ENCODE measurements around the gene PIK3AP1. TPM values are rescaled to one million over a fixed set of nuclear protein-coding genes. Genes with fewer than 3 reads are reported as not detected.
A peak's percentile ranks its signal among the peaks of the same experiment; 100 is the strongest.

The PIK3AP1 gene
- total RNA-seq (2014; rRNA removed; shearing (Covaris generic)): 2.0 and 2.9 TPM in 2 replicates

GRCh38 chr10:96720422-96721206, at the start of gene PIK3AP1:
PIK3AP1 (minus strand) TSS chr10:96720514; CDS start chr10:96720394, 120 bp downstream.

GRCh38 chr10:96586419-96587263, 133.7 kb downstream of the PIK3AP1 start, which contains the start of gene TM9SF3:
TM9SF3 (minus strand) TSS chr10:96587012; CDS start chr10:96586835, 177 bp downstream.

Small RNA genes within 50 kb of the gene (small RNA-seq; reads per million reads assigned to genes)
- gene RNA5SP324: 1.2 reads per million, percentile 59 among the genes with 10 or more reads in this experiment
- not detected for gene RNU6-1274P

Other genes starting within 250 kb of the PIK3AP1 start
- gene TLL2, start 206.6 kb downstream of the PIK3AP1 start, total RNA-seq (2014; rRNA removed; shearing (Covaris generic)): 0.32 and 0.79 TPM in 2 replicates
- gene TM9SF3, start 133.5 kb downstream of the PIK3AP1 start, total RNA-seq (2014; rRNA removed; shearing (Covaris generic)): 51.9 and 72.9 TPM in 2 replicates
- gene LCOR, start 111.8 kb upstream of the PIK3AP1 start, total RNA-seq (2014; rRNA removed; shearing (Covaris generic)): 15.4 and 18.3 TPM in 2 replicates